Activated CD8-positive, alpha-beta memory T cell treated with anti-CD3 and anti-CD28 coated beads, Interleukin-2, amount 50 U/mL, for 24 hours (primary cell): ENCODE measurements around the gene TGFBR3.

Source experiments
- DNase-seq: peaks from one replicate; pipeline ENCODE4 v3.0.0-alpha.2; 2020; ENCODE audit errors: extremely low read depth

TGFBR3 gene

GRCh38 chr1:91885716-91886506 lies at the start of gene TGFBR3:
Gene TGFBR3 (minus strand): TSS chr1:91886151. CDS start chr1:91861531, 24,620 bp downstream.
- DNase-seq: peak; percentile 53

- no peak for DNase-seq
These were observed 43.3 kb upstream of the TGFBR3 start for GRCh38 chr1:91929250-91929649.

- no peak for DNase-seq
These were observed 42.1 kb upstream of the TGFBR3 start for GRCh38 chr1:91928026-91928425.

- DNase-seq: no peak
These were observed 39.9 kb upstream of the TGFBR3 start for GRCh38 chr1:91925644-91926435.

GRCh38 chr1:91924146-91924545 lies 38.2 kb upstream of the TGFBR3 start:
- DNase-seq: no peak

GRCh38 chr1:91919962-91920361 lies 34.0 kb upstream of the TGFBR3 start:
- DNase-seq: no peak

- no peak for DNase-seq
These were observed 31.0 kb upstream of the TGFBR3 start for GRCh38 chr1:91916811-91917460.

- DNase-seq: no peak
These were observed 30.1 kb upstream of the TGFBR3 start for GRCh38 chr1:91916046-91916445.

GRCh38 chr1:91913018-91913417 lies 27.1 kb upstream of the TGFBR3 start:
- DNase-seq: no peak

- DNase-seq: no peak
These were observed 26.3 kb upstream of the TGFBR3 start for GRCh38 chr1:91912266-91912665.

- DNase-seq: no peak
These were observed 15.3 kb upstream of the TGFBR3 start for GRCh38 chr1:91901231-91901630.

GRCh38 chr1:91900562-91900961 lies 14.6 kb upstream of the TGFBR3 start:
- DNase-seq: no peak

- no peak for DNase-seq
These were observed 11.1 kb upstream of the TGFBR3 start for GRCh38 chr1:91897016-91897415.

GRCh38 chr1:91895832-91896556 lies 10.0 kb upstream of the TGFBR3 start:
- no peak for DNase-seq

GRCh38 chr1:91894036-91894761 lies 8.2 kb upstream of the TGFBR3 start:
- no peak for DNase-seq

- no peak for DNase-seq
These were observed 6.0 kb upstream of the TGFBR3 start for GRCh38 chr1:91891969-91892368.

GRCh38 chr1:91891454-91891853 lies 5.5 kb upstream of the TGFBR3 start:
- no peak for DNase-seq

GRCh38 chr1:91889717-91890459 lies 3.9 kb upstream of the TGFBR3 start:
- DNase-seq: no peak

- no peak for DNase-seq
These were observed 687 bp downstream of the TGFBR3 start for GRCh38 chr1:91885213-91885715.
